ENCODE measurements around the gene FBXW4.

- TF ChIP-seq EZH2 (IDR thresholded peaks at IDR 0.05) (no peak), POLR2AphosphoS5 (IDR thresholded peaks at IDR 0.05; ENCODE audit: borderline replicate concordance, low read depth, low read length) (no peak)
Observed at GRCh38 chr10:101704331-101704730, 9.4 kb upstream of the FBXW4 start.
